ENCODE measurements around the gene BACH1.

The BACH1 gene

GRCh38 chr21:29295066-29295650 is 3.6 kb upstream of the BACH1 start:
- DNase-seq = no peak

DNA sequence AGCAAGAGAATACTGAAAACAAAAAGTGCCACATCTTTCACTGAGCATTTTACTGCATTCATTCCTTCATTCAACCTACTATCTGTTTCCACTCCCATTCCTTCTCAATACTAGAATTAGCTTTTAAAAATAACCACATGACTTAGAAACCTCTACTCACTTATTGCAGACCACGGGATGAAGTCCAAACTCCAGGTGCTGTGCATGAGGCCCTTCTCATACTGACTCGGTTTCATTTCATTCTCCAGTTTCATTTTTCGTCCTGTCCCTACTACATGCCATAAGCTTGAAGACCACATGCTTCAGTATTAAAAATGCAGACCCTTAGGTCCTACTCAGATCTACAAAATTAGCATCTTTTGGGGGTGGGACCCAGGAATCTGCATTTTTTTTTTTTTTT is 2.3 kb upstream of the BACH1 start:
- DNase-seq = no peak

DNA sequence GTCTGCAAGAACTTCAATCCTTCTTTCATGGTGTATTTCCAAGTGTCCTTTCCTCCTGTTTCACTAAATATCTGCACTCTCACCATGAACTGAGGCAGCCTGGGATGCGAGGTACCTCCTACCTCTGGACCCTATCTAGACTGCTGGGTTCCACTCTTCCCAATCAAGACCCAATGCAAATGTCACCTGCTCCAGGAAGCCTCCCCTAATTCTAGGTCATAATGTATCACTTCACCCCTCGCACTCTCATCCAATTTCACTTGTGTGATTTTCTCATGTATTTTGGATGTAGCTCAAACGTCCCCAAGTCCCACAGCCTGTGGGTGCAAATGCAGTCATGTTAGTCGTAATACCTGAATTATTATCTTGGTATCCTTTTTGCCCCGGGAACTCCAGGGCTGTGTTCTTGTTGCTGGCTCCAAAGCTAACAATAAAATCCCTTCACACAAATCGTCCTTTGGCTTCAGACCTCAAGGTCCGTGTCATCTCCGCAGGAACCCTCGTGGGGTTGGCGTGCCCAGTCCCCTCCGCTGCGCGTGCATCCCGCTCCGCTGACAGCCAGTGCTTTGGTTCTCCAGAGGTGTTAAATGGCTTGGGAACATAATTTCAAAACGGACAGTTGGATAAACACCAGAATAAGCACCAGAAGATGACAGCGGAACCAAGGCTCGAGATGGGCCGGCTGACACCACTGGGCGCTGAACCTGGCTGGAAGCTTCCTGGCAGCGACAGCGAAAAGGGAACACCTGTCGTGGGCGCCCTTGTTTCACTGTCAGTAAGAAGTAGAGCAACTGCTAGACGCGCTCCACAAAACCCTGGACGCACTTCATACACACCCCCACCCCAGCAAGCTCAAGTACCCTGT is 1.0 kb upstream of the BACH1 start:
- DNase-seq = no peak

- DNase-seq = peak; percentile 55
These were observed 559 bp downstream of the BACH1 start for GRCh38 chr21:29299046-29299915.

GRCh38 chr21:29299916-29300806 is 1.4 kb downstream of the BACH1 start:
- peak; percentile 58 for DNase-seq

DNA sequence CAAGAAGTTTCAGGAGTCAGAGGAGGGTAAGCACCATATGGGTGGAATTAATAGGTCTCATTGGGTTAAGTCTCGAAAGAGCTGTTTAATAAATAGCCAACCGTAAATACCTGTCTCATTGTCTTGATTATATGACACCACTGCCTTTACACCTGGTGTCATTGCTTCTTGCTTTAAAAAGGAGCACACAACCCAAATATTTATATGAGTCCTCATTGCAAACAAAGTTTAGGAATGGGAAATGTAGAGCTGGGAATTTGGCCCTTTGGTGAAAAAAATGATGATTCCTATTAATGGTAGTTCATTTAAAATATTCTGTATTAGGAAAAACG is 2.1 kb downstream of the BACH1 start:
- no peak for DNase-seq

DNA sequence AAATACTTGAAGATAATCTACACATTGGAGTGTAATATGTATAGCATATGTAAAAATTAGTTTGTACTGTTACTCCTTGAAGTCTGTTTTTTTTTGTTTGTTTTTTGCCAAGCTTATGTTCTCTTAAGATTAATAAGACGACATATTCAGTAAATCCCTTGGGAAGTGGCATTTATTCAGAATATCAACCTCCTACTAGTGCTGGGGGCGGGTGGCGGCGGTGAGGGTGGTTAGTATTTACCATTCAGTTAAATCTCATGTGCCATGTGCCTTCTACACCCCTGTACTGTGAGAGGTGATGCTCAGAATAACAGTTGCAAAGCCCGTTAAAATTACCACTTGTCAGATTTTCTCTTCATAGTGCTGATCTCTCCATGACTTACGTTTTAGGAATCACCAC is 3.0 kb downstream of the BACH1 start:
- no peak for DNase-seq

GRCh38 chr21:29302359-29302875 is 3.7 kb downstream of the BACH1 start:
- DNase-seq = no peak

DNA sequence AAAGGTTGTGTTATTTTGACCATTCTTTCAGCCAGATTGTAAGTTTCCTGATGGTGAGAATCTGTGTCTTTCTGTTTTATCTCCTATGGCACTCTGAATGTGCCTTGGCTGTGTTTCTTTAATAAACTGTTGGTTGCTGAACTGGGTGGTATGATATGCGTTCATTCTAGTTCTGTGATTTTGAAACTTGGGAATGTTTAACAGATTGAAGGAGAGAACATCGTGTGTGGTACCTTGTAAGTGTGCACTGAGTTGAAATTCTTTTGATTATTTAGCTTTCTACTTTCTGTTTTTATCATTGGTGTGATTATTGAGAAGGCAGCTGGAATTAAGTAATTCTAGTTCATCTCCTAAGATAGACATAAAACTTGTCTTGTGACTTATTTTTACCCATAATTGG is 4.6 kb downstream of the BACH1 start:
- no peak for DNase-seq

DNA sequence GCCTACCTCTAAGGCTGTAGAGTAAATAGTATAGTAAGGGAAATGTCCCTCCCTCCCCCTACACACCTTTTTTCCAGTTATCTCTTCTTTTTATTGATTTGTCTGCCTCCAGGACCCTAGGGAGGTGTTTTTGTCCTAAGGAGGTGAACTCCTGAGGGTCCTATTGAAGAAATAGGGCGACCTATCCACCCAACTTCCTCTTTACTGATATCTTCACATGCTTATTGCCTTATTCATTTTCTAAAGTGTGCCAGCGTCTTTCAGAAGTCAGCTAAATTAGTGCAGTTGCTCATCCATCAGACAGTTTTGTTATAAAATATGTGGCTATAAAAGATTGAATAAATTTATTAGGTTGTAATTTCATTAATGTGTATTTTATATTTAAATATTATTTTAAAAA is 5.9 kb downstream of the BACH1 start:
- DNase-seq = no peak

- DNase-seq = no peak
These were observed 6.3 kb downstream of the BACH1 start for GRCh38 chr21:29305068-29305467.

DNA sequence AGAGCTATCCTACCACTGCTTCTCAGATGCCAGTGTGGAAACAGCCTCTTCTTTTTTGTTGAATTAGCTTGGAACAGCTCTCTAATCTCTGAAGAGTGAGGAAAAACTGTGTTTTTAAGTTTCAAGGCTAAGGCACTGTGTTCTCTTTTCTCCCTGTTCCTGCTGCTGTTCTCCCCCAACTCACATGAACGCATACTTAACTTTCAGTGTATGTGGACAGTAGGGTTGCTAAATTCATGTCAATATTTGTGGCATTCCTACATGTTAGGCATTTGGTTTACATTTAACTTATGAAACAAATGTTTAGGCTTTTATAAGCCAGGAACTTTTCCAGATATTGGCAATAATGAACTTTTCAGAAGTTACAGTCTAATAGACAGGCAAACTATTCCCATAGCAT is 6.8 kb downstream of the BACH1 start:
- no peak for DNase-seq

GRCh38 chr21:29306920-29307319 is 8.2 kb downstream of the BACH1 start:
- no peak for DNase-seq

GRCh38 chr21:29307718-29308455 is 9.2 kb downstream of the BACH1 start:
- no peak for DNase-seq

GRCh38 chr21:29308456-29308783 is 9.7 kb downstream of the BACH1 start:
- no peak for DNase-seq

- DNase-seq = no peak
These were observed 11.0 kb downstream of the BACH1 start for GRCh38 chr21:29309703-29310102.

GRCh38 chr21:29311802-29312201 is 13.1 kb downstream of the BACH1 start:
- DNase-seq = no peak

- no peak for DNase-seq
These were observed 14.3 kb downstream of the BACH1 start for GRCh38 chr21:29312981-29313380.

- no peak for DNase-seq
These were observed 15.1 kb downstream of the BACH1 start for GRCh38 chr21:29313662-29314408.

GRCh38 chr21:29315131-29315749 is 16.5 kb downstream of the BACH1 start:
- DNase-seq = no peak
